HCT116 (cell line): ENCODE measurements around the gene DPP10. TPM values are rescaled to one million over a fixed set of nuclear protein-coding genes. Genes with fewer than 3 reads are reported as not detected.

ENCODE experiments used
- ATAC-seq: fragments of 200-7000 bp; cut with Tn5 transposase; 2 replicates; pipeline ENCODE4 v1.9.1; 2020; ENCODE audit warnings: mild to moderate bottlenecking, moderate library complexity
- BruUV-seq: library from RNA; stranded (reverse); fragments of 400-500 nt; replicated peaks from 2 replicates; lab custom pipeline; 2021; lab: Mats Ljungman, UMichigan
- CTCF ChIA-PET: fragments of 300-600 bp; sonication (Branson Sonifier 250); formaldehyde crosslinking; loops from one replicate; lab custom pipeline; 2021; ENCODE audit warnings: antibody characterized with exemption; lab: Charles Lee
- POLR2A ChIA-PET: fragments of 300-600, 350-600 bp; sonication (Branson Sonifier 250); formaldehyde crosslinking; loops from one replicate; lab custom pipeline; 2021; ENCODE audit warnings: antibody characterized with exemption; lab: Charles Lee
- RAD21 ChIA-PET, 2 experiments: fragments of 300-600 bp; sonication (Branson Sonifier 250); formaldehyde crosslinking; loops; one replicate each; lab custom pipeline; 2023; ENCODE audit warnings: low total read pairs in 2 of 2; ENCODE audit not compliant: uncharacterized antibody in 2 of 2, unreplicated experiment in 2 of 2, low non-redundant PET in 1 of 2; lab: Charles Lee
- DNase-seq: peaks from one replicate; pipeline ENCODE4 v3.0.0-alpha.2; 2010; ENCODE audit warnings: low read depth, low spot score
- H2AFZ ChIP-seq: fragments of 200-600 bp; shearing (Covaris generic), sonication (generic); 2 replicates; pipeline ENCODE4 v1.6.1; 2017; ENCODE audit warnings: low read depth, mixed run types, mixed read lengths, antibody characterized with exemption, low read length; ENCODE audit not compliant: poor library complexity, severe bottlenecking
- H3K27ac ChIP-seq: 2 replicates; pipeline ENCODE4 v1.5.1; 2012; ENCODE audit warnings: low read depth, low read length
- H3K27me3 ChIP-seq: fragments of 200-600 bp; sonication (generic); 2 replicates; pipeline ENCODE4 v1.6.1; 2016; ENCODE audit warnings: mixed run types, low read length, mixed read lengths; ENCODE audit not compliant: insufficient read depth
- H3K36me3 ChIP-seq, 2 experiments: fragments of 200-500 bp in 1 of 2; fragments of 200-600 bp in 1 of 2; sonication (Bioruptor generic) in 1 of 2; sonication (generic) in 1 of 2; 2 replicates each; pipeline versions ENCODE4 v1.5.1 to v1.6.1; 2014 to 2016; ENCODE audit warnings: low read length in 2 of 2, inconsistent platforms in 1 of 2, mixed read lengths in 1 of 2, mixed run types in 1 of 2; ENCODE audit not compliant: insufficient read depth in 2 of 2, control insufficient read depth in 1 of 2
- H3K4me1 ChIP-seq, 2 experiments: fragments of 200-600 bp in 1 of 2; sonication (generic) in 1 of 2; 2 replicates each; pipeline versions ENCODE4 v1.5.1 to v1.6.1; 2012 to 2017; ENCODE audit warnings: low read length in 2 of 2, inconsistent platforms in 1 of 2, mild to moderate bottlenecking in 1 of 2, mixed read lengths in 1 of 2, mixed run types in 1 of 2, moderate library complexity in 1 of 2; ENCODE audit not compliant: insufficient read depth in 2 of 2, control insufficient read depth in 1 of 2
- H3K4me2 ChIP-seq: fragments of 200-600 bp; sonication (generic); 2 replicates; pipeline ENCODE4 v1.6.1; 2017; ENCODE audit warnings: mixed run types, low read length, mixed read lengths
- H3K4me3 ChIP-seq, 2 experiments: fragments of 200-600 bp in 1 of 2; sonication (generic) in 1 of 2; replicated peaks in 1 of 2; 2 replicates each; pipeline ENCODE4 v1.5.1; 2011 to 2016; ENCODE audit warnings: low read length in 2 of 2, control low read depth in 1 of 2, low read depth in 1 of 2, mild to moderate bottlenecking in 1 of 2, mixed read lengths in 1 of 2, mixed run types in 1 of 2
- H3K79me2 ChIP-seq: fragments of 200-600 bp; sonication (generic); 2 replicates; pipeline ENCODE4 v1.6.1; 2017; ENCODE audit warnings: mild to moderate bottlenecking, mixed run types, low read length, moderate library complexity, mixed read lengths; ENCODE audit not compliant: insufficient read depth
- H3K9ac ChIP-seq: fragments of 200-600 bp; sonication (generic); 2 replicates; pipeline ENCODE4 v1.6.1; 2016; ENCODE audit warnings: low read length, mixed read lengths
- H3K9me2 ChIP-seq: fragments of 200-600 bp; sonication (generic), shearing (Covaris generic); 2 replicates; pipeline ENCODE4 v1.6.1; 2017; ENCODE audit warnings: mixed run types, mild to moderate bottlenecking, moderate library complexity; ENCODE audit not compliant: insufficient read depth
- H3K9me3 ChIP-seq, 2 experiments: fragments of 200-500 bp in 1 of 2; fragments of 200-600 bp in 1 of 2; sonication (Bioruptor generic) in 1 of 2; sonication (generic) in 1 of 2; 2 replicates each; pipeline ENCODE4 v1.6.1; 2014 to 2017; ENCODE audit warnings: low read length in 2 of 2, mixed read lengths in 2 of 2, inconsistent platforms in 1 of 2, low read depth in 1 of 2, mild to moderate bottlenecking in 1 of 2, mixed run types in 1 of 2, moderate library complexity in 1 of 2; ENCODE audit not compliant: control insufficient read depth in 1 of 2, insufficient read depth in 1 of 2
- H4K20me1 ChIP-seq: fragments of 200-600 bp; sonication (generic), shearing (Covaris generic); 2 replicates; pipeline ENCODE4 v1.6.1; 2017; ENCODE audit warnings: mixed run types, mild to moderate bottlenecking, moderate library complexity; ENCODE audit not compliant: insufficient read depth
- CBX3 ChIP-seq: IDR thresholded peaks from 2 replicates; pipeline ENCODE4 v1.6.1; 2012; ENCODE audit warnings: low read depth
- CEBPB ChIP-seq: IDR thresholded peaks from 2 replicates; pipeline ENCODE4 v1.6.1; 2012; ENCODE audit warnings: low read depth
- CTCF ChIP-seq, 3 experiments: fragments of 200-600 bp in 1 of 3; sonication (generic) in 1 of 3; IDR thresholded peaks in 2 of 3; conservative IDR thresholded peaks in 1 of 3; 2 replicates each; pipeline ENCODE4 v1.5.1; 2012 to 2017; ENCODE audit warnings: low read depth in 2 of 3, low read length in 2 of 3, antibody characterized with exemption in 1 of 3, borderline replicate concordance in 1 of 3, control low read depth in 1 of 3, mild to moderate bottlenecking in 1 of 3, mixed read lengths in 1 of 3, mixed run types in 1 of 3, moderate library complexity in 1 of 3; ENCODE audit not compliant: insufficient read depth in 1 of 3
- EGR1 ChIP-seq: IDR thresholded peaks from 2 replicates; pipeline ENCODE4 v1.6.1; 2012; ENCODE audit warnings: low read depth
- ELF1 ChIP-seq: IDR thresholded peaks from 2 replicates; pipeline ENCODE4 v1.6.1; 2012; ENCODE audit warnings: low read depth, borderline replicate concordance
- EZH2 ChIP-seq: fragments of 200-600 bp; sonication (generic); IDR thresholded peaks from 2 replicates; pipeline ENCODE4 v1.6.1; 2017; ENCODE audit warnings: antibody characterized with exemption, mixed run types
- EZH2phosphoT487 ChIP-seq: fragments of 200-600 bp; IDR thresholded peaks from 2 replicates; pipeline ENCODE4 v1.6.1; 2018; ENCODE audit warnings: antibody characterized with exemption, borderline replicate concordance
- FOSL1 ChIP-seq: IDR thresholded peaks from 2 replicates; pipeline ENCODE4 v1.6.1; 2012; ENCODE audit warnings: low read depth
- JUND ChIP-seq: IDR thresholded peaks from 2 replicates; pipeline ENCODE4 v1.6.1; 2012
- POLR2A ChIP-seq: IDR thresholded peaks from 2 replicates; pipeline ENCODE4 v1.7.0; 2011; ENCODE audit warnings: borderline replicate concordance; ENCODE audit not compliant: insufficient read depth, insufficient read length; ENCODE audit errors: extremely low read depth
- POLR2AphosphoS5 ChIP-seq: IDR thresholded peaks from 2 replicates; pipeline ENCODE4 v1.6.1; 2011; ENCODE audit warnings: mild to moderate bottlenecking, low read depth, low read length, moderate library complexity
- RAD21 ChIP-seq: IDR thresholded peaks from 2 replicates; pipeline ENCODE4 v1.6.1; 2012; ENCODE audit warnings: low read depth, mild to moderate bottlenecking
- SIN3A ChIP-seq: IDR thresholded peaks from 2 replicates; pipeline ENCODE4 v1.6.1; 2012; ENCODE audit warnings: low read depth
- SP1 ChIP-seq: IDR thresholded peaks from 2 replicates; pipeline ENCODE4 v1.6.1; 2012; ENCODE audit warnings: low read depth
- SRF ChIP-seq: IDR thresholded peaks from 2 replicates; pipeline ENCODE4 v1.6.1; 2012; ENCODE audit warnings: low read depth
- TCF7L2 ChIP-seq: IDR thresholded peaks from 2 replicates; pipeline ENCODE4 v1.7.0; 2011; ENCODE audit warnings: borderline replicate concordance, inconsistent platforms; ENCODE audit not compliant: insufficient read depth, insufficient read length; ENCODE audit errors: extremely low read depth
- YY1 ChIP-seq: IDR thresholded peaks from 2 replicates; pipeline ENCODE4 v1.6.1; 2011; ENCODE audit warnings: low read length, low read depth, moderate library complexity, mild to moderate bottlenecking; ENCODE audit not compliant: insufficient replicate concordance; ENCODE audit errors: extremely low read depth
- ZFX ChIP-seq: fragments of 450-650 bp; IDR thresholded peaks from 2 replicates; pipeline ENCODE4 v1.6.1; 2017
- ZNF274 ChIP-seq: fragments of 200-500 bp; sonication (Bioruptor generic); IDR thresholded peaks from 2 replicates; pipeline ENCODE4 v1.6.1; 2014; ENCODE audit warnings: mild to moderate bottlenecking, low read depth, low read length, inconsistent platforms
- intact Hi-C: fragments of 100-400 bp; cut with micrococcal nuclease; formaldehyde crosslinking; loops from 2 replicates; pipeline ENCODE4 v1.10.0; 2022
- total RNA-seq: library from RNA; stranded (reverse); gene quantifications from one replicate; pipeline ENCODE4 v1.2.1, GENCODE V29; 2021; ENCODE audit not compliant: unreplicated experiment
- TF ChIP-seq, protein P1 (sequence below): IDR thresholded peaks from 2 replicates; pipeline ENCODE4 v1.6.1; 2012

Gene DPP10
- total RNA-seq, 1 experiment from 2014 or later: not detected

GRCh38 chr2:115757286-115757685, 1314.8 kb downstream of the DPP10 start:
- Histone ChIP-seq H2AFZ (no peak overlapping the region), H3K27me3 (no peaks in the 10 kb centered on the region), H3K4me1 (no peaks in the 10 kb centered on the region), H3K9me2 (no peaks in the 10 kb centered on the region), H3K9ac (no peak overlapping the region), H3K4me2 (no peak overlapping the region), H3K79me2 (no peaks in the 10 kb centered on the region), H3K36me3 (no peaks in the 10 kb centered on the region), H3K9me3 (peaks cover 10 to 12% of the 10 kb centered on the region in 2 experiments; a peak in 2 of 4 replicates), H3K27ac (no peak overlapping the region), H4K20me1 (no peaks in the 10 kb centered on the region), H3K4me3 (no peak overlapping the region)
- DNase-seq (no peak), ATAC-seq (no peak)
- intact Hi-C loops: no loop called here
- ChIA-PET CTCF (no interaction called here), POLR2A (no interaction called here), RAD21 (no interaction called here)
- BruUV-seq: no TSS peak
- TF ChIP-seq YY1: no peak
- no peak for TF ChIP-seq TCF7L2
- TF ChIP-seq EZH2: no peak
- no peak for TF ChIP-seq EGR1
- no peak for TF ChIP-seq SP1
- TF ChIP-seq, protein P1, sequence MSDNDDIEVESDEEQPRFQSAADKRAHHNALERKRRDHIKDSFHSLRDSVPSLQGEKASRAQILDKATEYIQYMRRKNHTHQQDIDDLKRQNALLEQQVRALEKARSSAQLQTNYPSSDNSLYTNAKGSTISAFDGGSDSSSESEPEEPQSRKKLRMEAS: no peak
- no peak for TF ChIP-seq ZNF274
- no peak for TF ChIP-seq POLR2AphosphoS5
- TF ChIP-seq ZFX: no peak
- no peak for TF ChIP-seq CBX3
- no peak for TF ChIP-seq CEBPB
- no peak for TF ChIP-seq JUND
- no peak for TF ChIP-seq SRF
- TF ChIP-seq SIN3A: no peak

DNA sequence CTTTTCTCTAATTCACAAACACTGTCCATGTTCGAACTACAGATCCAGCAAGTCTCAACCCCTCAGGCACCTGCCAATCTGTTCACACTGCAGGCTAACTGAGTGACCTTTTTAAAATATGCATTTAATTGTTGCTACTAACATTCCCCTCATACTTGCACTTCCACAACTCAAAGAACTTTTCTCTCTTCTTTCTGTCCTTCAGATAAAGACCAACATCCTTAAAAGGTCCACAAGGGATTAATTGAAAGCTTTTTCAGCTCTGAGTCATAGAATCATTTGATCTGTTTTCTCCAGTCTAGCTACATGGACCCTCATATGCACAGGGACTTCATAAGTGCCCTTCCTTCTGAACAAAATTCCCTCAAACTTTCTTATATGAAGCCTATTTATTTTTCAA, 1321.2 kb downstream of the DPP10 start:
- DNase-seq: no peak
- Histone ChIP-seq H3K9me3 (peaks cover 5 to 10% of the 10 kb centered on the region in 2 experiments; a peak in 2 of 4 replicates), H3K4me1 (no peaks in the 10 kb centered on the region), H3K9ac (no peak overlapping the region), H3K4me3 (no peak overlapping the region), H3K79me2 (no peaks in the 10 kb centered on the region), H3K36me3 (no peaks in the 10 kb centered on the region), H4K20me1 (no peaks in the 10 kb centered on the region), H3K4me2 (no peak overlapping the region), H3K27me3 (no peaks in the 10 kb centered on the region), H3K27ac (no peak overlapping the region), H3K9me2 (no peaks in the 10 kb centered on the region), H2AFZ (no peak overlapping the region)
- intact Hi-C loops: no loop called here
- ChIA-PET RAD21 (no interaction called here), POLR2A (no interaction called here), CTCF (no interaction called here)
- no peak for ATAC-seq
- no TSS peak for BruUV-seq
- TF ChIP-seq EZH2: no peak
- TF ChIP-seq RAD21: no peak
- TF ChIP-seq YY1: no peak
- TF ChIP-seq SP1: no peak
- no peak for TF ChIP-seq JUND
- TF ChIP-seq ZNF274: no peak
- TF ChIP-seq EZH2phosphoT487: no peak
- TF ChIP-seq CBX3: no peak
- TF ChIP-seq POLR2A: no peak
- TF ChIP-seq ELF1: no peak
- TF ChIP-seq CTCF (IDR thresholded peaks at IDR 0.05 in 2 of 3, conservative IDR thresholded peaks at IDR 0.05 in 1 of 3; ENCODE audit: borderline replicate concordance in 1 of 3, insufficient read depth in 1 of 3, low read depth in 2 of 3, low read length in 2 of 3): no peak
- TF ChIP-seq SRF: no peak
- TF ChIP-seq ZFX: no peak
- TF ChIP-seq, protein P1: no peak
- no peak for TF ChIP-seq FOSL1
